Stomach (tissue), 4 donors: ENCODE measurements around the gene LGALS14.

ENCODE experiments used
- POLR2A ChIP-seq, 4 donors: fragments of 450-650 bp; IDR thresholded peaks; one replicate each; pipeline ENCODE4 v1.6.1; 2016; ENCODE audit warnings: antibody characterized with exemption in 4 of 4, control low read depth in 2 of 4, mild to moderate bottlenecking in 1 of 4, moderate library complexity in 1 of 4
- POLR2AphosphoS5 ChIP-seq, 3 donors: sonication (generic); formaldehyde crosslinking; IDR thresholded peaks; one replicate each; pipeline ENCODE4 v1.6.1; 2016; ENCODE audit warnings: antibody characterized with exemption in 3 of 3
- TF ChIP-seq, protein P1 (sequence below), 7 experiments: fragments of 450-650 bp in 4 of 7; fragments of 200-600 bp in 3 of 7; sonication (generic) in 3 of 7; IDR thresholded peaks; one replicate each; pipeline ENCODE4 v1.5.1; 2016 to 2019; ENCODE audit warnings: antibody characterized with exemption in 7 of 7, control low read depth in 2 of 7, mild to moderate bottlenecking in 1 of 7

DNA sequence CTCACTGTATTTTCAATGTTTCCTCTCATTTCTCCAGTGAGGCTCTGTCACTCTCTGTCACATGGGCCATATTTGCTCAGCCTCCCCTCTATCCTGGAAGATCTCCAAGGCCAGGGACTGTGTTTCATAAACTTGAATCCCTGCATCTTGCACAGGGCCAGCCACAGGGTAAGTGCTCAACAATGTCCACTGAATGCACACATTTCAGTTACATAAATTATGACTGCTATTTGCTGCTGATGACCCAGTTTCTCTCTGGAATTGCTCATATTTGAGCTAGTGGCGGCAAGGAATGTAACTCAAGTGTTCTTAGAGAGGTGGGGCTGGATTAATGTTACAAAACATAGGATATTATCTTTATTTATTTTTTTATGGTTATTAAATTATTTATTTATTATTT lies 27.4 kb downstream of the LGALS14 start:
- TF ChIP-seq, protein P1, sequence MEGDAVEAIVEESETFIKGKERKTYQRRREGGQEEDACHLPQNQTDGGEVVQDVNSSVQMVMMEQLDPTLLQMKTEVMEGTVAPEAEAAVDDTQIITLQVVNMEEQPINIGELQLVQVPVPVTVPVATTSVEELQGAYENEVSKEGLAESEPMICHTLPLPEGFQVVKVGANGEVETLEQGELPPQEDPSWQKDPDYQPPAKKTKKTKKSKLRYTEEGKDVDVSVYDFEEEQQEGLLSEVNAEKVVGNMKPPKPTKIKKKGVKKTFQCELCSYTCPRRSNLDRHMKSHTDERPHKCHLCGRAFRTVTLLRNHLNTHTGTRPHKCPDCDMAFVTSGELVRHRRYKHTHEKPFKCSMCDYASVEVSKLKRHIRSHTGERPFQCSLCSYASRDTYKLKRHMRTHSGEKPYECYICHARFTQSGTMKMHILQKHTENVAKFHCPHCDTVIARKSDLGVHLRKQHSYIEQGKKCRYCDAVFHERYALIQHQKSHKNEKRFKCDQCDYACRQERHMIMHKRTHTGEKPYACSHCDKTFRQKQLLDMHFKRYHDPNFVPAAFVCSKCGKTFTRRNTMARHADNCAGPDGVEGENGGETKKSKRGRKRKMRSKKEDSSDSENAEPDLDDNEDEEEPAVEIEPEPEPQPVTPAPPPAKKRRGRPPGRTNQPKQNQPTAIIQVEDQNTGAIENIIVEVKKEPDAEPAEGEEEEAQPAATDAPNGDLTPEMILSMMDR (IDR thresholded peaks at IDR 0.05): no peak
- TF ChIP-seq POLR2A (IDR thresholded peaks at IDR 0.05): no peak
- TF ChIP-seq POLR2AphosphoS5 (IDR thresholded peaks at IDR 0.05): no peak
